ENCODE measurements around the gene C1orf159. TPM values are rescaled to one million over a fixed set of nuclear protein-coding genes. Genes with fewer than 3 reads are reported as not detected.

C1orf159 gene
- total RNA-seq, 1 donor from 2014 or later: 21.3 TPM

DNA sequence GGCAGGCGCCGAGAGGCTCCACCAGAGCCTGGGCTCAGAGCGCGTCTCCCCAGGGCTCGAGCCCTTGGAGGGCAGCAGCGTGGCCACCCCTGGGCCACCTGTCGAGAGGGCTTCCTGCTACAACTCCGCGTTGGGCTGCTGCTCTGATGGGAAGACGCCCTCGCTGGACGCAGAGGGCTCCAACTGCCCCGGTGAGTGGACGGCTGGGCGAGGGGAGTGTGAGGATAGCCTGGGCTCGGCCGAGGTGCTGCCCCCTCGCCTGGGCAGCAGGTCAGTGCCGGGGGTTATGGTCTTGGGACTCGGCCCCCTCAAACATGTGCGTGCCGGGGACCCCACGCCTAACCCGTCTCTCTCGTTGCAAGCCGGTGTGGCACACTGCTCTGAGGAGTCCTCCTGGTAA lies 69.1 kb downstream of the C1orf159 start:
- H3K4me1 Mint-ChIP-seq (ENCODE audit: low read depth): no peaks in the 10 kb centered on the region
- no peaks in the 10 kb centered on the region for H3K9me3 Mint-ChIP-seq (ENCODE audit: low read depth)
- peaks cover 15% of the 10 kb centered on the region for H3K36me3 Mint-ChIP-seq (ENCODE audit: insufficient read depth)
- TF ChIP-seq, protein P1, sequence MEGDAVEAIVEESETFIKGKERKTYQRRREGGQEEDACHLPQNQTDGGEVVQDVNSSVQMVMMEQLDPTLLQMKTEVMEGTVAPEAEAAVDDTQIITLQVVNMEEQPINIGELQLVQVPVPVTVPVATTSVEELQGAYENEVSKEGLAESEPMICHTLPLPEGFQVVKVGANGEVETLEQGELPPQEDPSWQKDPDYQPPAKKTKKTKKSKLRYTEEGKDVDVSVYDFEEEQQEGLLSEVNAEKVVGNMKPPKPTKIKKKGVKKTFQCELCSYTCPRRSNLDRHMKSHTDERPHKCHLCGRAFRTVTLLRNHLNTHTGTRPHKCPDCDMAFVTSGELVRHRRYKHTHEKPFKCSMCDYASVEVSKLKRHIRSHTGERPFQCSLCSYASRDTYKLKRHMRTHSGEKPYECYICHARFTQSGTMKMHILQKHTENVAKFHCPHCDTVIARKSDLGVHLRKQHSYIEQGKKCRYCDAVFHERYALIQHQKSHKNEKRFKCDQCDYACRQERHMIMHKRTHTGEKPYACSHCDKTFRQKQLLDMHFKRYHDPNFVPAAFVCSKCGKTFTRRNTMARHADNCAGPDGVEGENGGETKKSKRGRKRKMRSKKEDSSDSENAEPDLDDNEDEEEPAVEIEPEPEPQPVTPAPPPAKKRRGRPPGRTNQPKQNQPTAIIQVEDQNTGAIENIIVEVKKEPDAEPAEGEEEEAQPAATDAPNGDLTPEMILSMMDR (IDR thresholded peaks at IDR 0.05; ENCODE audit: unreplicated experiment): no peak
- no peaks in the 10 kb centered on the region for H3K27me3 Mint-ChIP-seq
- no peak overlapping the region for H3K4me3 Mint-ChIP-seq (ENCODE audit: low read depth)
- no peak for DNase-seq (ENCODE audit: low spot score, unreplicated experiment)
- H3K27ac Mint-ChIP-seq: no peak overlapping the region

DNA sequence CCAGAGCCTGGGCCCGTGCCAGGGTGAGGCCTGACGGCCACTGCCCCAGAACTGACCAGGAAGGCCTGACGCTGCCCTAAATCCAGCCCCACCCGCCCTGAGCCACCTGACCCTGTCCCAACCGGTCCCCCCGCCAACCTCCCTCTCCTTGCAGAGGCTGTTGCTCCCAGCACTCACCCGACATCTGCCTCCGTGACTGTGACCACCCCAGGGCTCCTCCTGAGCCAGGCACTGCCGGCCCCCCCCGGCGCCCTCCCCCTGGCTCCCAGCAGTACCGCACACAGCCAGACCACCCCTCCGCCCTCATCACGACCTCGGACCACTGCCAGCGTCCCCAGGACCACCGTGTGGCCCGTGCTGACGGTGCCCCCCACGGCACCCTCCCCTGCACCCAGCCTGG lies 69.6 kb downstream of the C1orf159 start:
- Mint-ChIP-seq H3K27ac (no peak overlapping the region), H3K27me3 (no peaks in the 10 kb centered on the region), H3K4me3 (ENCODE audit: low read depth) (no peak overlapping the region), H3K36me3 (ENCODE audit: insufficient read depth) (peaks cover 15% of the 10 kb centered on the region), H3K4me1 (ENCODE audit: low read depth) (no peaks in the 10 kb centered on the region), H3K9me3 (ENCODE audit: low read depth) (no peaks in the 10 kb centered on the region)
- no peak for DNase-seq (ENCODE audit: low spot score, unreplicated experiment)
- TF ChIP-seq, protein P1 (IDR thresholded peaks at IDR 0.05; ENCODE audit: unreplicated experiment): no peak

DNA sequence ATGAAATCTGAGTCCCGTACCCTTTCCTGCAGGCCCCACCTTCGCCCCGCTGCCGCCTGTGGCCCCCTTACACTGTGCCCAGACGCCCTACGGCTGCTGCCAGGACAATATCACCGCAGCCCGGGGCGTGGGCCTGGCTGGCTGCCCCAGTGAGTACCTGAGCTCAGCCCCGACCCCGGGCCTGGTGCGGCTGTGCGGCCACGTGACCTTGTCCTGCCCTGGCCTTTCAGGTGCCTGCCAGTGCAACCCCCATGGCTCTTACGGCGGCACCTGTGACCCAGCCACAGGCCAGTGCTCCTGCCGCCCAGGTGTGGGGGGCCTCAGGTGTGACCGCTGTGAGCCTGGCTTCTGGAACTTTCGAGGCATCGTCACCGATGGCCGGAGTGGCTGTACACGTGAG lies 70.8 kb downstream of the C1orf159 start:
- no peaks in the 10 kb centered on the region for H3K4me1 Mint-ChIP-seq (ENCODE audit: low read depth)
- no peak overlapping the region for H3K4me3 Mint-ChIP-seq (ENCODE audit: low read depth)
- peaks cover 14% of the 10 kb centered on the region for H3K36me3 Mint-ChIP-seq (ENCODE audit: insufficient read depth)
- DNase-seq (ENCODE audit: low spot score, unreplicated experiment): no peak
- H3K27ac Mint-ChIP-seq: no peak overlapping the region
- TF ChIP-seq, protein P1 (IDR thresholded peaks at IDR 0.05; ENCODE audit: unreplicated experiment): no peak
- no peaks in the 10 kb centered on the region for H3K9me3 Mint-ChIP-seq (ENCODE audit: low read depth)
- no peaks in the 10 kb centered on the region for H3K27me3 Mint-ChIP-seq

DNA sequence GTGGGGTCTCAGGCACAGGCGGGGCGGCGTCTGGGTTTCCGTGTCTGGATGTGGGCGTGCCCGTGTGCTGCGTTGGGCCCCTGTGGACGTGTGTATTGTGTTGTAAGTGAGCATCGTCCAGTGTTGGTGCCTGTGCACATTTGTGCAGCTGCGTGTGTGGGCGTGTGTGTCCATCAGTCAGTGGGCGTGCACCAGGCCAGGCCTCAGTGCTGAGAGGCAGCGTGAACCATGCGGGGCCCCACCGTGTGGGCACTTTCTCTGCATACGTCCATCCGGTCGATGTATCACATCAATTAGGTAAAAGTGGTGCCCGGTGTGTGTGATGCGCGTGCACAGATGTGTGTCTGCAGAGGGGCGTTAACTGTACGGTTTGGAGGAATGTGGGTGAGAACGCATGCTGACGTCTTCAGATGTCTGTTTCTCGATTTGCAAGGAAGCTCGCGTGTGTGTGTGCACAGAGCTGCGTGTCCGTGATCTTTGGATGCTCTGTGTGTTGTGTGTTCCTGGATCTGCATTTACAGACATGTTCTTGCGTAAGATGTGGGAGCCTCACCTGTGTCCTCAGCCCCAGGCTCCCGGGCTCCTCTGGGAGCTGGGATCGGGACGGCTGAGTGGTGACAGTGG lies 71.3 kb downstream of the C1orf159 start:
- Mint-ChIP-seq H3K27ac (no peak overlapping the region), H3K27me3 (peaks cover 3% of the 10 kb centered on the region), H3K36me3 (ENCODE audit: insufficient read depth) (peaks cover 14% of the 10 kb centered on the region), H3K9me3 (ENCODE audit: low read depth) (no peaks in the 10 kb centered on the region), H3K4me1 (ENCODE audit: low read depth) (peaks cover under 1% of the 10 kb centered on the region), H3K4me3 (ENCODE audit: low read depth) (no peak overlapping the region)
- no peak for DNase-seq (ENCODE audit: low spot score, unreplicated experiment)
- TF ChIP-seq, protein P1 (IDR thresholded peaks at IDR 0.05; ENCODE audit: unreplicated experiment): no peak

DNA sequence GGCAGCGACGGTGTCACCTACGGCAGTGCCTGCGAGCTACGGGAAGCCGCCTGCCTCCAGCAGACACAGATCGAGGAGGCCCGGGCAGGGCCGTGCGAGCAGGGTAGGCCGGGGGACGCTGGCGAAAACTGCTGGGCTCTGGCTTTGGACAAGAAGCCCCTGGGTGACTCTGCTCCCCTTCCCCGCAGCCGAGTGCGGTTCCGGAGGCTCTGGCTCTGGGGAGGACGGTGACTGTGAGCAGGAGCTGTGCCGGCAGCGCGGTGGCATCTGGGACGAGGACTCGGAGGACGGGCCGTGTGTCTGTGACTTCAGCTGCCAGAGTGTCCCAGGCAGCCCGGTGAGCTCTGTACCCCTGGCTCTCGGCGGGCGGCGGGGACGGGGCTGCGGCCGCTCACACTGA lies 72.0 kb downstream of the C1orf159 start:
- TF ChIP-seq, protein P1 (IDR thresholded peaks at IDR 0.05; ENCODE audit: unreplicated experiment): no peak
- Mint-ChIP-seq H3K4me1 (ENCODE audit: low read depth) (peaks cover 2% of the 10 kb centered on the region), H3K36me3 (ENCODE audit: insufficient read depth) (peaks cover 14% of the 10 kb centered on the region), H3K4me3 (ENCODE audit: low read depth) (no peak overlapping the region), H3K27ac (no peak overlapping the region), H3K27me3 (peaks cover 9% of the 10 kb centered on the region), H3K9me3 (ENCODE audit: low read depth) (no peaks in the 10 kb centered on the region)
- no peak for DNase-seq (ENCODE audit: low spot score, unreplicated experiment)
